ENCODE results near the gene GASK1A.

Gene GASK1A

DNA sequence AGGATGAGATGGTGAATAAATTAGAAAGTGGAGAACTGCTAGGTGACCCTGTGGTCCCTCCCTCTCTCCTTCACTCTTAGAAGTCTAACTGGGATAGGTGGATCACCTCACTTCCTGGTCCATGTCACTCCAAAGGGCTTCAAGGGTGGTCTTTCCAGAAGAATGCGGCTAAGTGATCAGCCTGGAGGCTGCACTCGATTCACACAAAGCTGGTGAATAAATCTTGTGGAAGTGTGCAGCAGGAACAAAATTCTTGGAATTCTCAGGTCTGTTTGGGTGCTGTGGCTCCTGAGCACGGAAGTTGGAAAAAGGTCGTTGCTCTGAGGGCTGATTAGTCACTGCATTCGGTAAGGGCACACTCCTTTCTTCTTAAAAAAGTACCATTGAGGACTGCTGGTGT, 46.3 kb downstream of the GASK1A start:
- no peaks in the 10 kb centered on the region for H3K27me3 Mint-ChIP-seq
- H3K36me3 Mint-ChIP-seq (ENCODE audit: low read depth): no peaks in the 10 kb centered on the region
- peaks cover 52% of the 10 kb centered on the region for H3K4me1 Mint-ChIP-seq (ENCODE audit: low read depth)
- H3K27ac Mint-ChIP-seq: no peak overlapping the region
- no peak overlapping the region for H3K4me3 Mint-ChIP-seq
- H3K9me3 Mint-ChIP-seq: no peaks in the 10 kb centered on the region

DNA sequence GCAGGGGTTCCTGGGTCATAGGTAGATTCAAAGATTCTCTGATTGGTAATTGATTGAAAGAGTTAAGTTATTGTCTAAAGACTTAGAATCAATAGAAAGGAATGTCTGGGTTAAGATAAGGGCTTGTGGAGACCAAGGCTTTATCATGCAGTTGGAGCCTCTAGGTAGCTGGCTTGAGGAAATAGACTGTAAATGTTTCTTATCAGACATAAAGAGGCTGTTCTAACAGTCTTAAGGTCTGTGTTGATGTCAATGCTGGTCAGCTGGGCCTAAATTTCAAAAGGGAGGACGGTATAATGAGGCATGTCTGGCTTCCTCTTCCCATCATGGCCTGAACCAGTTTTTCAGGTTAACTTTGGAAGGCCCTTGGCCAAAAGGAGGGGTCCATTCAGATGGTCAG, 48.9 kb downstream of the GASK1A start:
- Mint-ChIP-seq H3K27me3 (no peaks in the 10 kb centered on the region), H3K36me3 (ENCODE audit: low read depth) (no peaks in the 10 kb centered on the region), H3K9me3 (no peaks in the 10 kb centered on the region), H3K4me1 (ENCODE audit: low read depth) (peaks cover 28% of the 10 kb centered on the region), H3K27ac (no peak overlapping the region), H3K4me3 (no peak overlapping the region)

DNA sequence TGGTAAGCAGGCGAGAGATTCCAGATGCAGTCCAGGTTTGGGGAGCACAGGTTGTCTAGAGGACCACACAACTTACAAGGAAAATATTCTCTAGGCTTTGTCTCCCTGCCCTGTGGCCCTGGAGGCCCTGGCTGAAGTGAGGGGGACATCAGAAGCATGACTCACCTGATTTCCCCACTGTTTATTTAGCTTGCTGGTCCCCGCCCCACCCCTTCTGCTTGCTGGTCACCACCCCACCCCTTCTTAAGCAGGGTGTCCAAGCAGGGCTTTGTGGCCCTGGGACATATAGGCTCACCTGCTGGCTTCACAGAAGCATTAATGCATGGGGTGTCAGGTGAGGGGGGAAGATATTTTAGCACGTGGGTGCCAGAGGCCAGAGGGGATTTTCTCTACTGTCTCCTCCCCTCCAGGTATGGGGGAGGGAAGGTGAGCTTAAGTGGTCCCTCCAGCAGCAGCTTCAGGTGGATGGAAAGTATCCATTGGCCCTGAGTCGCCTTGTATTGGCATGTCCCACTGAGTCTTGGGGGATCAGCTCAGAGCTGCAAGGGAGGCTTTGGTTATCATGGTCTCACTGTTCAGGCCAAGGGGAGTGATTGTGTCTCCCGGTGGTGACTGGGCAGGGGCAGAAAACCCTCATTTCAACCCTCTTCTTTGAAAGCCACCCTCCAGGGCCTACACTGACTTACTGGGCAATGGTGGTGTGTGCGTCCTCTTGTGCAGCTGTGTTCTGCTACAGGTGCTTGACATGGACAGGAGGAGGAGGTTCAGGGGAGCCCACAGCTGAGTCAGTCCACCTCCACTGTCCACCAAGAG, 49.8 kb downstream of the GASK1A start:
- H3K27me3 Mint-ChIP-seq: no peaks in the 10 kb centered on the region
- no peaks in the 10 kb centered on the region for H3K9me3 Mint-ChIP-seq
- peaks cover 20% of the 10 kb centered on the region for H3K4me1 Mint-ChIP-seq (ENCODE audit: low read depth)
- H3K36me3 Mint-ChIP-seq (ENCODE audit: low read depth): no peaks in the 10 kb centered on the region
- H3K4me3 Mint-ChIP-seq: no peak overlapping the region
- no peak overlapping the region for H3K27ac Mint-ChIP-seq

DNA sequence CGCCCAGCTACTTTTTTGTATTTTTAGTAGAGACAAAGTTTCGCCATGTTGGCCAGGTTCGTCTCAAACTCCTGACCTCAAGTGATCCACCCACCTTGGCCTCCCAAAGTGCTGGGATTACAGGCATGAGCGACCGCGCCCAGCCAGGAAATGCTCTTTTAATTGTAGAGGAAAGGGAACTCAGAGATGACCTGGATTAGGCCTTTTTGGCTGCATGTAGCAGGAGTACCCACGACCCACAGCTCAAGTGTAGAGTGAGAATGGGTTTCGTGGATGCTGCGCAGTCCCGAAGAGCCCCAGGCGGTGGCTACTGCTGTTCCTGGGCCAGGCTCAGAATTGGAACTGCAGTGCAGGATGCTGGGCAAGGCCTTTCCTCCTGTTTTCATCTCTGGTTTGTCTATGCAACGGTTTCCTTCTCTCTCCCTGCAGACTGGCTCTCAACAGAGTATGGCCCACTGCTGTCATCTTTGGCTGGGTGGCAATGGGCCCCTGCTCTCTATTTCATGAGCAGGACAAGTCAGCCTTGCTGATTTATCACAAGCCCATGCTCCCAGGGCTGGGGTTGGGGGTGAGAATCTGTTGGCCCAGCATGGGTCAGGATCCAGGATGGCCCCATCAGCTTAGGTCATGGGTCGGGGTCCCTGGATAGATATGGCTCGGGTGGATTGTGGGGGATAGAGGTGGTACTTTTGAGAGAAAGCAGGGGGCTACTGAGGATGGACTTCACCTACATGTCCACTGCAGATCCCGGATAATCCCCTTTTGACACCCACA, 51.2 kb downstream of the GASK1A start:
- Mint-ChIP-seq H3K4me1 (ENCODE audit: low read depth) (peaks cover 5% of the 10 kb centered on the region), H3K4me3 (no peak overlapping the region), H3K36me3 (ENCODE audit: low read depth) (no peaks in the 10 kb centered on the region), H3K27ac (no peak overlapping the region), H3K27me3 (no peaks in the 10 kb centered on the region), H3K9me3 (no peaks in the 10 kb centered on the region)

DNA sequence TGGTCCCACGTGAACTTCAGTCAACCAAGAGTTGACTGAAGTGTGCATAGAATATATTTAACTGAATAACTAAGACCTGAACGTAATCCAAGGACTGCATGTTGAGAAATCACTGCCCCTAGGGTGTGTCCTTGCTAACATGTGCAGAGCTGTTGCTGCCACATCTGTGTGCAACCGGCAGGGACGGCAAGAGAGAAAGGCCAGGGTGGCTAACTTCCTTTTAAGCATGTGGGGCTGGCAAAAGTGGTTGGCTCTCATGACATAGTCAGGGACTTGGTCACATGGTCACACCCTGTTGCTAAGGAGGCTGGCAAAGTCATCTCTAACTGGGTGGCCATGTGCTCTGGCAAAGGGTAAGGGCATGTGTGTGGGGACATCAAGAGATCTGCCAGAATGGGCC, 52.4 kb downstream of the GASK1A start:
- Mint-ChIP-seq H3K27ac (no peak overlapping the region), H3K4me1 (ENCODE audit: low read depth) (no peaks in the 10 kb centered on the region), H3K36me3 (ENCODE audit: low read depth) (no peaks in the 10 kb centered on the region), H3K4me3 (no peak overlapping the region), H3K27me3 (no peaks in the 10 kb centered on the region), H3K9me3 (no peaks in the 10 kb centered on the region)

DNA sequence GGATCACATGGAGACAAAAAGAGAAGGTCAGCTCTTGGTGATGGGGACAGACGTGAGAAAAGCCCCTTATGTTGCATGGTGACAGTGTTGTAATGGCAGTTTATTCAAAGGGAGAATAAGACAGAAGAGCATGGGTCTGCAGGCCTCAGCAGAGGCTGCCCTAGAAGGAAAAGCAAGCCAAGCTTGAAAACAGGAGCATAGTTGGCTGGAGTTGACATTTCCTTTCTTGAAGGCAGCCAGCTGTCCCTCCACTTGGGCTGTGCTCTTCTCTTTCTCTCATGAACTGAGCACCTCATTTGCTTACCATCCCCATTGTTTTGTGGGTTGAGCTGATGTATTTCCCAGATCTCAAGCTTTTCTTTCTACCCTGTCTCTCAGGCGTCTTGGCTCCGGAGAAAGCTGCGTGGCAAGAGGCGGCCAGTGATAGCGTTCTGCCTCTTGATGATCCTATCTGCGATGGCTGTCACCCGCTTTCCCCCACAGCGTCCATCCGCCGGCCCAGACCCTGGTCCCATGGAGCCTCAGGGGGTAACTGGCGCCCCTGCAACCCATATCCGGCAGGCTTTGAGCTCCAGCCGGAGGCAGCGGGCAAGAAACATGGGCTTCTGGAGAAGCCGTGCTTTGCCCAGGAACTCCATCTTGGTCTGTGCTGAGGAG, 52.9 kb downstream of the GASK1A start:
- Mint-ChIP-seq H3K27ac (no peak overlapping the region), H3K36me3 (ENCODE audit: low read depth) (no peaks in the 10 kb centered on the region), H3K4me1 (ENCODE audit: low read depth) (no peaks in the 10 kb centered on the region), H3K4me3 (no peak overlapping the region), H3K27me3 (no peaks in the 10 kb centered on the region), H3K9me3 (no peaks in the 10 kb centered on the region)

DNA sequence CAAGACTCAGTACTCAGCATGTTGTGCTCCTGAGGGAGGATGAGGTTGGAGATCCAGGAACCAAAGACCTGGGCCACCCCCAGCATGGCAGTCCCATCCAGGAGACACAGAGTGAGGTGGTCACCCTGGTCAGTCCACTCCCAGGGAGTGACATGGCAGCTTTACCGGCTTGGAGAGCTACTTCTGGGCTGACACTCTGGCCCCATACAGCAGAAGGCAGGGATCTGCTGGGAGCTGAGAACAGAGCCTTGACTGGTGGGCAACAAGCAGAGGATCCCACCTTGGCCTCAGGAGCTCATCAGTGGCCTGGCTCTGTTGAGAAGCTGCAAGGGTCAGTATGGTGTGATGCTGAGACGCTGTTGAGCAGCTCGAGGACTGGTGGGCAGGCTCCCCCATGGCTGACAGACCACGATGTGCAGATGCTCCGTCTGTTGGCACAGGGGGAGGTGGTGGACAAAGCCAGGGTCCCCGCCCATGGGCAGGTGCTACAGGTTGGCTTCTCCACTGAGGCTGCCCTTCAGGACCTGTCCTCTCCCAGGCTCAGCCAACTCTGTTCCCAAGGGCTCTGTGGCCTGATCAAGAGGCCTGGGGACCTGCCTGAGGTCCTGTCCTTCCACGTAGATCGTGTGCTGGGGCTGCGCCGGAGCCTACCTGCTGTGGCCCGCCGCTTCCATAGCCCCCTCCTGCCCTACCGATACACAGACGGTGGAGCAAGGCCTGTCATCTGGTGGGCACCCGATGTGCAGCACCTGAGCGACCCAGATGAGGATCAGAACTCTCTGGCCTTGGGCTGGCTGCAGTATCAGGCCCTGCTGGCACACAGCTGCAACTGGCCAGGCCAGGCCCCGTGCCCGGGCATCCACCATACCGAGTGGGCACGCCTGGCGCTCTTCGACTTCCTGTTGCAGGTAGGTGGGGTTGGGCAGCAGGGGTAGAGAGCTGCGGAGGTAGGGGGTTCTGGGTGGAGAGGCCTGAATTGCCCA, 53.8 kb downstream of the GASK1A start:
- no peaks in the 10 kb centered on the region for H3K36me3 Mint-ChIP-seq (ENCODE audit: low read depth)
- no peaks in the 10 kb centered on the region for H3K27me3 Mint-ChIP-seq
- H3K9me3 Mint-ChIP-seq: no peaks in the 10 kb centered on the region
- no peak overlapping the region for H3K4me3 Mint-ChIP-seq
- H3K27ac Mint-ChIP-seq: no peak overlapping the region
- peaks cover 6% of the 10 kb centered on the region for H3K4me1 Mint-ChIP-seq (ENCODE audit: low read depth)

DNA sequence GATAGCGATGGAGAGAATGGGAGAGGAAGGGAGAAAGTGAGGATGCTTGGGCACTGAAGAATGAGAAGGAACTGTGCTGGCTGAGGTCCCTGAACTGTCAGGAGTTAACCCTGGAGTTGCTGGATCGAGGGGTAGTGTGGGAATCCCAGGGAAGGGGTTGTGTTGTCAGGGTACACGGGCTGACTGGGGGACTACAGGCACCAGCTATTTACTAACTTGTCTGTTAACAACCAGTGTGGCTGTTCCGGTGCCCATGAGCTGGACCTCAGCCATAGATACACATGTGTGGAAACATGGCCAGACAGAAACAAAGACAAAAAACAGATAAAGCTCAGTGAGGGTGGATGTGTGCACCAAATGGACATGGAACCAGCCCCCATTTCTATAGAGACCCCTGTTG, 55.1 kb downstream of the GASK1A start:
- no peaks in the 10 kb centered on the region for H3K27me3 Mint-ChIP-seq
- H3K36me3 Mint-ChIP-seq (ENCODE audit: low read depth): no peaks in the 10 kb centered on the region
- no peak overlapping the region for H3K27ac Mint-ChIP-seq
- peaks cover 16% of the 10 kb centered on the region for H3K4me1 Mint-ChIP-seq (ENCODE audit: low read depth)
- H3K9me3 Mint-ChIP-seq: no peaks in the 10 kb centered on the region
- H3K4me3 Mint-ChIP-seq: no peak overlapping the region

DNA sequence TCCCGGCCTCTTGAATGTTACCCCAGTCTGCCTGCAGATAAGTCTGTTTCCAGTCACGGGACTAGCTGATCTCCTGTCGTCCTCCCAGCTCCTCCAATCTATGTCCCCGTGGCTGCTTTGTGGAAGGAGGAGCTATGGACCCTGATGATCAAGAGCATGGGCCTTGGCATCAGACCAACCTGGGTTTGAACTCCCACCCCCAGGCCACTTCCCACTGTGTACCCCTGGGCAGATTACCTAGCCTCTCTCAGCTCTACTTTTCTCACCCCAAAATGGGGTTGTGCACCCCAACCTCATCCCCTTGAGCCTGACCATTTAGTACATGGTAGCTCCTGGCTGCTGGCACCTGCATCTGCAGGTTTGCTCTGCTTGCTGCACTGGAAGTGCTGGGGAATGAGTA, 55.8 kb downstream of the GASK1A start:
- no peaks in the 10 kb centered on the region for H3K27me3 Mint-ChIP-seq
- H3K27ac Mint-ChIP-seq: no peak overlapping the region
- no peak overlapping the region for H3K4me3 Mint-ChIP-seq
- peaks cover 16% of the 10 kb centered on the region for H3K4me1 Mint-ChIP-seq (ENCODE audit: low read depth)
- H3K9me3 Mint-ChIP-seq: no peaks in the 10 kb centered on the region
- no peaks in the 10 kb centered on the region for H3K36me3 Mint-ChIP-seq (ENCODE audit: low read depth)

DNA sequence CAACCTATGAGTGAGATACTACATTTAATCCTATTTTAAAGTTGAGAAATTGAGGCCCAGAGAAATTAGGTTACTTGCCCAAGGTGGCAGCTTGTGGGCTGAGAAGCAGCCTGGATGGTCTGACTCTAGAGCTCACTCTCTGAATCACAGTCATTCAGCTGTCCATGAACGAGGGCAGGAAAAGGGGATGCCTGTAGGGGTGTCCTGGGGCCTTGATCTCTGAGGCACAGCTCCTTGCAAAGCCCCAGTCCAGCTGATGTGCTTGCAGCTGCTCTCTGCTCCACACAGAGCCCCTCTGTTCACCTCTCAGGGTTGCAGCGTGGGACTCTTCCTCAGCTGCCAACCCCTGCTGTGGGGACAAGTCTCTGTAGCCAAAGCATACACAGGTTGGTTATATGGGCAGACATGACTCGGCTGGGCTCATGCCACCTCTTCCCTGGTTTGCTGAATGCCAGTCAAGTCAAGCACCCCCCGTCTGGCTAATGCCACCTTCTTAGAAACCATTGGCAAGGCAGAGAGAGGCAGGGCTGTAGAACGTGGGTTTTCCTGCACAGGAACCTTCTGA, 56.8 kb downstream of the GASK1A start:
- Mint-ChIP-seq H3K4me1 (ENCODE audit: low read depth) (peaks cover 16% of the 10 kb centered on the region), H3K9me3 (no peaks in the 10 kb centered on the region), H3K4me3 (no peak overlapping the region)

DNA sequence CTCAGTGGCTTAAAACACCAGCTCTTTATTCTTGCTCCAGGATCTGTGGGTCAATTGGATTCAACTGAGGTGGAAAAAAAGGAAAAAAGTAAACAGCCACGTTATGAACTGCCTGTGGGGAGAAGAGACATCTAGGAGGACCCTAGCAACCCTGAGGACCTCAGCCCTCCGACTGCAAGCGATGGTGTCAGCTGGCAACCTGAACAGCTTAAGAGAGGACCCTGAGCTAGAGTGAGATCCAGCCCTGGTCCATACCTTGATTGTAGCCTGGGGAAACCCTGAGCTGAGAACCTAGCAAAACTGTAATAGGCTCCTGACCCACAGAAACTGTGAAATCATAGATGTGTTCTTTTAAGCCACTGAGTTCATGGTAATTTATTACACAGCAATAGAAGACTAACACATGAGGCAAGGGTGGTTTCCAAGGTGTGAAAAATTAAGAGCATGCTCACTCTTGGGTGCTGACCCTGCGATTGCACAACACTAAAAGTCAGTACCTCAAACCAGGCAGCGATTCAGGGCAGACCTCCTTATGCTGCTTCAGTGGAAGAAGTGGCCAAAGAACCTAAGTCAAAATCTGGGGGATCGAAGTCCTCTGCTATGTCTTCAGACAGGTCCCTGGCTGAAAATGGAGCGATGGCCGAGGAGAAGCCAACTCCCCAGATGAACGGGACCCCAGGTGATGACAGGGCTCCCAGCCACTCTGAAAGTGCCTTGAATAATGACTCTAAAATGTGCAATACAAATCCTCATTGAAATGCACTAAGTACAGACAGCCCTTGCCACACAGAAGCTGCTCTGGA, 57.7 kb downstream of the GASK1A start:
- Mint-ChIP-seq H3K4me1 (ENCODE audit: low read depth) (peaks cover 16% of the 10 kb centered on the region), H3K4me3 (no peak overlapping the region), H3K27me3 (no peaks in the 10 kb centered on the region), H3K9me3 (no peaks in the 10 kb centered on the region), H3K36me3 (ENCODE audit: low read depth) (no peaks in the 10 kb centered on the region), H3K27ac (no peak overlapping the region)

More for the DNA sequence above, 56.8 kb downstream of the GASK1A start:
- no peaks in the 10 kb centered on the region for H3K27me3 Mint-ChIP-seq
- H3K36me3 Mint-ChIP-seq (ENCODE audit: low read depth): no peaks in the 10 kb centered on the region
- H3K27ac Mint-ChIP-seq: no peak overlapping the region

DNA sequence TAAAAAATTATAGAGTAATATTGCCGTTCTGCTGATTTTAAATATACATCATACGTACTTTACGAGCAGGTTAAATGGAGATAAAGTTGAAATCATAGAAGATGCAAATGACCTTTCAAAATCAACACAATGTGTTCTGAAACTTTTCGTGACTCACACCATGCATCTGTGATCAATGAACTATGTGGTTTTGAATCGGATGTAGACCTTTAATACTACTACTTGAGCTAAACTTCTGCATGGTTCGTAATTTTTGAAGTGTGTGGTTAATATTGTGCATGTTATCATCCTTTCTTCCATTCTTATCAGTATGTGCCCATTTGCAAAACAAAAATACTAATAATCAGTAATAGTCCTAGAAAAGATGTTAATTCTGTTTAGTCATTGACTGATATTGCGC, 58.9 kb downstream of the GASK1A start:
- H3K36me3 Mint-ChIP-seq (ENCODE audit: low read depth): no peaks in the 10 kb centered on the region
- no peak overlapping the region for H3K4me3 Mint-ChIP-seq
- no peak overlapping the region for H3K27ac Mint-ChIP-seq

DNA sequence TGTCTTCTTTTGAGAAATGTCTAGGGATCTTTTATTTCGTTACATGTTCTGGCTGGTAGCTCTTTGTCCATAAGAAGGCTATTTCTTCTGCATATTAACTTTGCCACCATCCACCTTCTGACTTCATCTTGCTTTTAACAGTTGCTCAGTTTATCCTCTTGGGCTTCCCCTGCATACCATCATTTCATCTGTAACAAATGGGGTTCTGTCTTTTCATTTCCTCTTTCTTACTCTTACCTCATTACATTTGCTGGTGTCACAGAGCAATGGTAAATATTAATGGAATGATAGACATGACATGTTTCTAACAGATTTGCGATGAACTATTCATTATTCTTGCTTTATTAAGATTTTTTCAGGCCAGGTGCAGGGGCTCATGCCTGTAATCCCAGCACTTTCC, 62.4 kb downstream of the GASK1A start:
- H3K9me3 Mint-ChIP-seq: peaks cover 14% of the 10 kb centered on the region
- H3K4me1 Mint-ChIP-seq (ENCODE audit: low read depth): peaks cover 16% of the 10 kb centered on the region
- no peaks in the 10 kb centered on the region for H3K27me3 Mint-ChIP-seq
- peaks cover 6% of the 10 kb centered on the region for H3K36me3 Mint-ChIP-seq (ENCODE audit: low read depth)
- H3K4me3 Mint-ChIP-seq: no peak overlapping the region
- no peak overlapping the region for H3K27ac Mint-ChIP-seq

More for the DNA sequence above, 58.9 kb downstream of the GASK1A start:
- Mint-ChIP-seq H3K4me1 (ENCODE audit: low read depth) (peaks cover 16% of the 10 kb centered on the region), H3K27me3 (no peaks in the 10 kb centered on the region), H3K9me3 (no peaks in the 10 kb centered on the region)
